Cardiac fibroblast (primary cell): ENCODE data around the gene TMEM33.

Experiments used
- DNase-seq, 2 donors: peaks; one replicate each; pipeline versions ENCODE4 v3.0.0 to v3.0.0-alpha.2; 2010; ENCODE audit warnings: low read depth in 2 of 2
- H3K4me3 ChIP-seq, 2 donors: replicated peaks in 1 of 2; 1 replicate in 1 of 2; 2 replicates in 1 of 2; pipeline ENCODE4 v1.5.1; 2011; ENCODE audit warnings: low read depth in 2 of 2, low read length in 2 of 2, mild to moderate bottlenecking in 2 of 2, moderate library complexity in 1 of 2
- TF ChIP-seq, protein P1 (sequence below): IDR thresholded peaks from one replicate; pipeline ENCODE4 v1.5.1; 2011; ENCODE audit warnings: low read depth, mild to moderate bottlenecking, low read length, inconsistent platforms

Gene TMEM33

DNA sequence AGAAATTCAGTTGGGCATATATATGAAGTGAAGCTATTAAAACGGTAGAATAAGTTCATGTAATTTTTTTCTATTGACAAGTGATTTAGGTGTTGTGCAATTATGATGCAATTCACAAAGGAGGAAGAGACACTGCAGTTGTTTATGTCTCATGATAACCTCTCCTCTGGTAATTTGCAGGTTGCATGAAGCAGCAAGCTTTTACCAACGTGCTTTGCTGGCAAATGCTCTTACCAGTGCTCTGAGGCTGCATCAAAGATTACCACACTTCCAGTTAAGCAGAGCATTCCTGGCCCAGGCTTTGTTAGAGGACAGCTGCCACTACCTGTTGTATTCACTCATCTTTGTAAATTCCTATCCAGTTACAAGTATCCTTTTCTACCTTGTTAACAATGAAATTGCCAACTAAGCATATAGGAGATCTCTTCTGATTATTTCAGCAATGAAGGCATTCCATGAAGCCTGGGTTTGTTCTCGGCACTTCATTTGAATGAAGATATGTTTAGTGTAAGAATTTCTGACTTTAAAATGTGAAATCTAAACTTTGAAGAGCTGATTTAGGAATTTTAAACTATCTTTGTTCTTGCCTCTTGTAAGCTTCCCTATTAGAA, 3.9 kb downstream of the TMEM33 start:
- H3K4me3 ChIP-seq, result no peak overlapping the region
- TF ChIP-seq, protein P1, sequence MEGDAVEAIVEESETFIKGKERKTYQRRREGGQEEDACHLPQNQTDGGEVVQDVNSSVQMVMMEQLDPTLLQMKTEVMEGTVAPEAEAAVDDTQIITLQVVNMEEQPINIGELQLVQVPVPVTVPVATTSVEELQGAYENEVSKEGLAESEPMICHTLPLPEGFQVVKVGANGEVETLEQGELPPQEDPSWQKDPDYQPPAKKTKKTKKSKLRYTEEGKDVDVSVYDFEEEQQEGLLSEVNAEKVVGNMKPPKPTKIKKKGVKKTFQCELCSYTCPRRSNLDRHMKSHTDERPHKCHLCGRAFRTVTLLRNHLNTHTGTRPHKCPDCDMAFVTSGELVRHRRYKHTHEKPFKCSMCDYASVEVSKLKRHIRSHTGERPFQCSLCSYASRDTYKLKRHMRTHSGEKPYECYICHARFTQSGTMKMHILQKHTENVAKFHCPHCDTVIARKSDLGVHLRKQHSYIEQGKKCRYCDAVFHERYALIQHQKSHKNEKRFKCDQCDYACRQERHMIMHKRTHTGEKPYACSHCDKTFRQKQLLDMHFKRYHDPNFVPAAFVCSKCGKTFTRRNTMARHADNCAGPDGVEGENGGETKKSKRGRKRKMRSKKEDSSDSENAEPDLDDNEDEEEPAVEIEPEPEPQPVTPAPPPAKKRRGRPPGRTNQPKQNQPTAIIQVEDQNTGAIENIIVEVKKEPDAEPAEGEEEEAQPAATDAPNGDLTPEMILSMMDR, result no peak
- DNase-seq, result peak; percentile 8 to 23

DNA sequence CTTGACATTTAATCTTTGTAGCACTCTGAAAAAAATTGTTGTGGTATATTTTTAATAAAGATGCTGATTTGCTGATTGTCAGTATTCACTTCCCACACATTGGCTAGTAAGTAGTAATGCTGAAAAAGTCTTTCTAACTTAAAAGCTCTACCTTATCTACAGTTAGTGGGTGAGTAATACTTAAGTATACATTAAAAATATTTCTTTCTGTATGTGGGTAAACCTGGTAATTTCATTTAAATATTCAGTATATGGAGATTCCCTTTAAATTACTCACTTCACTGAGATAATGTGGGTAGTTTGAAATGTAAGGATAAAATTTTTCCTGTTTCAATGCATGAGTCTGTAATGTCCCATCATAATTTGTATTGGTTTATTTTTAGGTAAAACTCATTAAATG, 5.6 kb downstream of the TMEM33 start:
- no peak for DNase-seq
- no peak overlapping the region for H3K4me3 ChIP-seq
- TF ChIP-seq, protein P1, result no peak

- DNase-seq, result no peak
- H3K4me3 ChIP-seq, result no peak overlapping the region
- TF ChIP-seq, protein P1, result no peak
Measured at GRCh38 chr4:41943506-41943905, 8.3 kb downstream of the TMEM33 start.

- no peak for DNase-seq
Measured at GRCh38 chr4:41944089-41944488, 8.9 kb downstream of the TMEM33 start.

GRCh38 chr4:41949531-41949930, 14.3 kb downstream of the TMEM33 start:
- H3K4me3 ChIP-seq, result no peak overlapping the region
- TF ChIP-seq, protein P1, result no peak
- no peak for DNase-seq

More at GRCh38 chr4:41944089-41944488, 8.9 kb downstream of the TMEM33 start:
- TF ChIP-seq, protein P1, result no peak
- no peak overlapping the region for H3K4me3 ChIP-seq

- H3K4me3 ChIP-seq, result no peak overlapping the region
- TF ChIP-seq, protein P1, result peak; percentile 26
- peak; percentile 25 to 35 for DNase-seq
Measured at GRCh38 chr4:41957634-41958033, 22.4 kb downstream of the TMEM33 start.

GRCh38 chr4:41963105-41963504, 27.9 kb downstream of the TMEM33 start:
- TF ChIP-seq, protein P1, result peak; percentile 31
- no peak overlapping the region for H3K4me3 ChIP-seq
- DNase-seq, result peak; percentile 29 to 46
